A673 (cell line): ENCODE results near the gene PCDHB14.
"Not testable (repeated sequence)": the region's sequence is repeated elsewhere in the genome, so short reads cannot be mapped to it uniquely, and the experiment has no call there.

ENCODE experiments used
- EZH2 ChIP-seq: fragments of 200-600 bp; sonication (generic); IDR thresholded peaks from 2 replicates; pipeline ENCODE4 v1.6.1; 2017; ENCODE audit warnings: borderline replicate concordance, low read depth, mild to moderate bottlenecking, mixed read lengths, antibody characterized with exemption, low read length; ENCODE audit not compliant: poor library complexity, severe bottlenecking
- TF ChIP-seq, protein P1 (sequence below): fragments of 300-800, 200-600 bp; sonication (generic); conservative IDR thresholded peaks from 2 replicates; pipeline ENCODE4 v1.5.1; 2017; ENCODE audit warnings: low read depth, mild to moderate bottlenecking, antibody characterized with exemption, low read length, moderate library complexity, mixed read lengths

DNA sequence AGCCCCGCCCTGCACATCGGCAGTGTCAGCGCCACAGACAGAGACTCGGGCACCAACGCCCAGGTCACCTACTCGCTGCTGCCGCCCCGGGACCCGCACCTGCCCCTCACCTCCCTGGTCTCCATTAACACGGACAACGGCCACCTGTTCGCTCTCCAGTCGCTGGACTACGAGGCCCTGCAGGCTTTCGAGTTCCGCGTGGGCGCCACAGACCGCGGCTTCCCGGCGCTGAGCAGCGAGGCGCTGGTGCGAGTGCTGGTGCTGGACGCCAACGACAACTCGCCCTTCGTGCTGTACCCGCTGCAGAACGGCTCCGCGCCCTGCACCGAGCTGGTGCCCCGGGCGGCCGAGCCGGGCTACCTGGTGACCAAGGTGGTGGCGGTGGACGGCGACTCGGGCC lies 23.8 kb downstream of the PCDHB14 start:
- TF ChIP-seq, protein P1, sequence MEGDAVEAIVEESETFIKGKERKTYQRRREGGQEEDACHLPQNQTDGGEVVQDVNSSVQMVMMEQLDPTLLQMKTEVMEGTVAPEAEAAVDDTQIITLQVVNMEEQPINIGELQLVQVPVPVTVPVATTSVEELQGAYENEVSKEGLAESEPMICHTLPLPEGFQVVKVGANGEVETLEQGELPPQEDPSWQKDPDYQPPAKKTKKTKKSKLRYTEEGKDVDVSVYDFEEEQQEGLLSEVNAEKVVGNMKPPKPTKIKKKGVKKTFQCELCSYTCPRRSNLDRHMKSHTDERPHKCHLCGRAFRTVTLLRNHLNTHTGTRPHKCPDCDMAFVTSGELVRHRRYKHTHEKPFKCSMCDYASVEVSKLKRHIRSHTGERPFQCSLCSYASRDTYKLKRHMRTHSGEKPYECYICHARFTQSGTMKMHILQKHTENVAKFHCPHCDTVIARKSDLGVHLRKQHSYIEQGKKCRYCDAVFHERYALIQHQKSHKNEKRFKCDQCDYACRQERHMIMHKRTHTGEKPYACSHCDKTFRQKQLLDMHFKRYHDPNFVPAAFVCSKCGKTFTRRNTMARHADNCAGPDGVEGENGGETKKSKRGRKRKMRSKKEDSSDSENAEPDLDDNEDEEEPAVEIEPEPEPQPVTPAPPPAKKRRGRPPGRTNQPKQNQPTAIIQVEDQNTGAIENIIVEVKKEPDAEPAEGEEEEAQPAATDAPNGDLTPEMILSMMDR = not testable (repeated sequence)
- TF ChIP-seq EZH2 = not testable (repeated sequence)
